WERI-Rb-1 (cell line): ENCODE results near the gene SEC11C.

ENCODE experiments used
- DNase-seq: peaks from one replicate; pipeline ENCODE4 v3.0.0-alpha.2; 2020
- H3K27ac ChIP-seq: fragments of 250-450 bp; sonication (Bioruptor Pico); 2 replicates; pipeline ENCODE4 v1.5.1; 2020; ENCODE audit warnings: mild to moderate bottlenecking, moderate library complexity
- H3K27me3 ChIP-seq: fragments of 250-450 bp; sonication (Bioruptor Pico); 2 replicates; pipeline ENCODE4 v1.5.1; 2021; ENCODE audit warnings: mild to moderate bottlenecking, low read depth, moderate library complexity; ENCODE audit not compliant: insufficient read depth, severe bottlenecking
- H3K36me3 ChIP-seq: fragments of 250-450 bp; sonication (Bioruptor Pico); 2 replicates; pipeline ENCODE4 v1.5.1; 2020; ENCODE audit warnings: mild to moderate bottlenecking, moderate library complexity
- H3K4me3 ChIP-seq: 2 replicates; pipeline ENCODE4 v1.5.1; 2011; ENCODE audit warnings: low read depth, mild to moderate bottlenecking, control low read depth, low read length
- H3K9me3 ChIP-seq: fragments of 250-450 bp; sonication (Bioruptor Pico); 2 replicates; pipeline ENCODE4 v1.5.1; 2021; ENCODE audit warnings: mild to moderate bottlenecking, moderate library complexity; ENCODE audit not compliant: severe bottlenecking
- TF ChIP-seq, protein P1 (sequence below): IDR thresholded peaks from 2 replicates; pipeline ENCODE4 v1.5.1; 2011; ENCODE audit warnings: low read depth, mild to moderate bottlenecking, control low read depth, inconsistent platforms, low read length

The SEC11C gene

GRCh38 chr18:59101830-59102414, 37.8 kb upstream of the SEC11C start:
- Histone ChIP-seq H3K27ac (no peak overlapping the region), H3K9me3 (no peaks in the 10 kb centered on the region), H3K36me3 (no peaks in the 10 kb centered on the region), H3K27me3 (no peaks in the 10 kb centered on the region), H3K4me3 (no peak overlapping the region)
- TF ChIP-seq, protein P1, sequence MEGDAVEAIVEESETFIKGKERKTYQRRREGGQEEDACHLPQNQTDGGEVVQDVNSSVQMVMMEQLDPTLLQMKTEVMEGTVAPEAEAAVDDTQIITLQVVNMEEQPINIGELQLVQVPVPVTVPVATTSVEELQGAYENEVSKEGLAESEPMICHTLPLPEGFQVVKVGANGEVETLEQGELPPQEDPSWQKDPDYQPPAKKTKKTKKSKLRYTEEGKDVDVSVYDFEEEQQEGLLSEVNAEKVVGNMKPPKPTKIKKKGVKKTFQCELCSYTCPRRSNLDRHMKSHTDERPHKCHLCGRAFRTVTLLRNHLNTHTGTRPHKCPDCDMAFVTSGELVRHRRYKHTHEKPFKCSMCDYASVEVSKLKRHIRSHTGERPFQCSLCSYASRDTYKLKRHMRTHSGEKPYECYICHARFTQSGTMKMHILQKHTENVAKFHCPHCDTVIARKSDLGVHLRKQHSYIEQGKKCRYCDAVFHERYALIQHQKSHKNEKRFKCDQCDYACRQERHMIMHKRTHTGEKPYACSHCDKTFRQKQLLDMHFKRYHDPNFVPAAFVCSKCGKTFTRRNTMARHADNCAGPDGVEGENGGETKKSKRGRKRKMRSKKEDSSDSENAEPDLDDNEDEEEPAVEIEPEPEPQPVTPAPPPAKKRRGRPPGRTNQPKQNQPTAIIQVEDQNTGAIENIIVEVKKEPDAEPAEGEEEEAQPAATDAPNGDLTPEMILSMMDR: no peak
- no peak for DNase-seq

- Histone ChIP-seq H3K27ac (no peak overlapping the region), H3K9me3 (no peaks in the 10 kb centered on the region), H3K36me3 (no peaks in the 10 kb centered on the region), H3K27me3 (no peaks in the 10 kb centered on the region), H3K4me3 (no peak overlapping the region)
- no peak for DNase-seq
- TF ChIP-seq, protein P1: no peak
These were observed 30.3 kb upstream of the SEC11C start for GRCh38 chr18:59109375-59109774.

DNA sequence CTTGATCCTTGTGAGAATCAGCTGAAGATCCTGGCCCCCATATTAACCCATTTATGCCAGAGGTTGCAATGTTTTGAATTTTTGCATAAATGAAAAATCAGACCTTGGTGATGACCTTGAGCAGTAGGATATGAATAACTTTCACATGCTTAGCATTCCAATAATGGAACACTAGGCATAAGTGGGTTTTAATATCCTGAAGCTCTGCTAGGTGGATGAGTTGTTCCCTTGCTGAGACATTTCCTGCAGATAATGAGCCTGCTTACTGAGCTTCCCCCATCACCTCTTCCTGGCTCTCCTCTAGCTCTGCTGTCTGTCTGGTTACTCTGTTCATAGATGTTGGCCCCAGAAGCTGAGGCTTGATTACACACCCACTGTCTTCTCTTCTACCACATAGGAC, 25.5 kb upstream of the SEC11C start:
- Histone ChIP-seq H3K27me3 (no peaks in the 10 kb centered on the region), H3K27ac (no peak overlapping the region), H3K4me3 (no peak overlapping the region), H3K36me3 (no peaks in the 10 kb centered on the region), H3K9me3 (no peaks in the 10 kb centered on the region)
- TF ChIP-seq, protein P1: no peak
- DNase-seq: no peak

DNA sequence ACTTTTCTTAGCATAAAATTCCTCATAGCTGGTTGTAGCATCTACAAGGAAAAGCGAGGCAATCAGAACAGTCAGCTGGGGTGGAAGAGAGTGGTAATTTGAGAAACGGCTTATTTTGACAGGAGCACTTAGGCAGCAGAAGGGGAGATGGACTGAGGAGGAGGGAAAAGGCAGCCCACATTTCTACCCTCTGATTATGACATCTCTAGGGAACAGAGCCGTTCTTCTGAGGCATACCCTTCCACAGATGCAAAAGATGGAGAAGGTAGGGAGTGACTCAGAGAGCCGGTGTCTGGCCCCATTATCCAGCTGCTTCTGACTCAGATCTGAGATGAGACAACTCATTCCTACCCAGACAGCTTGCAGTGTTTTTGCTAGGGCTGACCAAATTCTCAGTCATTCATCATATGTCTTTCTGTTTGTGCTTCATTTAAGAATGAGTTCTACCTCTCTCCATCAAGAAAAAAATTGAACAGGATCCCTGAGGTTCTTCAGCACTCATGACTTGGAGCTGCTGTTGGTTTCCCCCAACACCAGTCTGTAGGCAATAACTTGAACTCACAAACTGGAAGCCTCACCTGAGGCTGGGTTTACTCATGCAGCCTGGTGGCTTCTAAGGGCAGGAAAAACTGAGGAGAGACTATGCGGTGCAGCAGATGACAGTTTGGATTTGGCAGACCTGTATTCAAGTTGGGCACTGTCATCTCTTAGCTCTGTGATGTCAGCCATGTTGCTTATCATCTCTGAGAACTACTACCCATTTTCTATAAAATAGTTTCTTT, 15.9 kb upstream of the SEC11C start:
- Histone ChIP-seq H3K27me3 (no peaks in the 10 kb centered on the region), H3K36me3 (no peaks in the 10 kb centered on the region), H3K27ac (no peak overlapping the region), H3K4me3 (no peak overlapping the region), H3K9me3 (no peaks in the 10 kb centered on the region)
- DNase-seq: no peak
- TF ChIP-seq, protein P1: no peak

- Histone ChIP-seq H3K27ac (no peak overlapping the region), H3K27me3 (no peaks in the 10 kb centered on the region), H3K4me3 (no peak overlapping the region), H3K36me3 (no peaks in the 10 kb centered on the region), H3K9me3 (no peaks in the 10 kb centered on the region)
- no peak for DNase-seq
- TF ChIP-seq, protein P1: no peak
These were observed 15.3 kb upstream of the SEC11C start for GRCh38 chr18:59124370-59124704.

GRCh38 chr18:59127047-59127446, 12.6 kb upstream of the SEC11C start:
- TF ChIP-seq, protein P1: 0 out of 2 replicates have a peak, but pooled peaks have one; percentile 11
- no peaks in the 10 kb centered on the region for H3K36me3 ChIP-seq
- H3K9me3 ChIP-seq: no peaks in the 10 kb centered on the region
- H3K4me3 ChIP-seq: no peak overlapping the region
- no peak for DNase-seq
- no peaks in the 10 kb centered on the region for H3K27me3 ChIP-seq
- H3K27ac ChIP-seq: no peak overlapping the region
